Osteoblast (primary cell): ENCODE results near the gene ZNF593OS. TPM values are rescaled to one million over a fixed set of nuclear protein-coding genes. Genes with fewer than 3 reads are reported as not detected.

ENCODE experiments used
- DNase-seq: peaks from one replicate; pipeline ENCODE4 v3.0.0; 2011; ENCODE audit warnings: low spot score, mixed read lengths; ENCODE audit not compliant: insufficient read length; ENCODE audit errors: missing footprints
- H2AFZ ChIP-seq: 2 replicates; pipeline ENCODE4 v1.6.0; 2011; ENCODE audit warnings: mild to moderate bottlenecking, low read length
- H3K27ac ChIP-seq: 2 replicates; pipeline ENCODE4 v1.5.1; 2011; ENCODE audit warnings: mild to moderate bottlenecking, low read depth, low read length, moderate library complexity
- H3K27me3 ChIP-seq: 2 replicates; pipeline ENCODE4 v1.6.0; 2012; ENCODE audit warnings: mild to moderate bottlenecking, control low read depth, inconsistent platforms, low read length, moderate library complexity; ENCODE audit not compliant: insufficient read depth
- H3K36me3 ChIP-seq: 2 replicates; pipeline ENCODE4 v1.5.1; 2011; ENCODE audit warnings: mild to moderate bottlenecking, low read length, control low read depth, moderate library complexity; ENCODE audit not compliant: insufficient read depth
- H3K4me1 ChIP-seq: 2 replicates; pipeline ENCODE4 v1.5.1; 2011; ENCODE audit warnings: mild to moderate bottlenecking, low read length, control low read depth, moderate library complexity; ENCODE audit not compliant: insufficient read depth
- H3K4me2 ChIP-seq: 2 replicates; pipeline ENCODE4 v1.6.0; 2011; ENCODE audit warnings: mild to moderate bottlenecking, low read length; ENCODE audit not compliant: insufficient read depth
- H3K4me3 ChIP-seq: fragments of 200-600 bp; sonication (generic); 3 replicates; pipeline ENCODE4 v1.5.1; 2012; ENCODE audit warnings: mild to moderate bottlenecking, low read length, inconsistent platforms; ENCODE audit not compliant: insufficient read depth
- H3K79me2 ChIP-seq: 2 replicates; pipeline ENCODE4 v1.6.0; 2012; ENCODE audit warnings: mild to moderate bottlenecking, low read length, control low read depth, inconsistent platforms; ENCODE audit not compliant: insufficient read depth
- H3K9me3 ChIP-seq: 2 replicates; pipeline ENCODE4 v1.5.1; 2011; ENCODE audit warnings: low read depth, low read length, control low read depth
- H4K20me1 ChIP-seq: 2 replicates; pipeline ENCODE4 v1.6.0; 2012; ENCODE audit warnings: mild to moderate bottlenecking, low read length, control low read depth; ENCODE audit not compliant: insufficient read depth
- CTCF ChIP-seq: IDR thresholded peaks from 2 replicates; pipeline ENCODE4 v1.5.1; 2011; ENCODE audit warnings: mild to moderate bottlenecking, low read depth, low read length, moderate library complexity; ENCODE audit errors: extremely low read depth
- total RNA-seq: library from RNA; depleted of rRNA; stranded (reverse); fragments of >200 nt; gene quantifications from 2 replicates; pipeline ENCODE4 v1.2.3, GENCODE V29; 2012

Gene ZNF593OS
- total RNA-seq, 1 donor, result not detected

- H3K4me2 ChIP-seq, result no peak overlapping the region
- H3K27ac ChIP-seq, result peak overlapping the region; percentile 47
These were observed 49.5 kb downstream of the ZNF593OS start for GRCh38 chr1:26121854-26122773.

GRCh38 chr1:26119892-26120608 is 51.6 kb downstream of the ZNF593OS start:
- Histone ChIP-seq H4K20me1 (no peaks in the 10 kb centered on the region), H3K79me2 (peaks cover 3% of the 10 kb centered on the region), H3K27ac (no peak overlapping the region), H3K9me3 (no peaks in the 10 kb centered on the region), H3K4me2 (no peak overlapping the region), H2AFZ (no peak overlapping the region), H3K27me3 (no peaks in the 10 kb centered on the region), H3K36me3 (peaks cover 4% of the 10 kb centered on the region), H3K4me1 (peaks cover 21% of the 10 kb centered on the region), H3K4me3 (no peak overlapping the region)
- TF ChIP-seq CTCF, result no peak
- no peak for DNase-seq

More at GRCh38 chr1:26121854-26122773, 49.5 kb downstream of the ZNF593OS start:
- Histone ChIP-seq H3K27me3 (no peaks in the 10 kb centered on the region), H3K79me2 (peaks cover 3% of the 10 kb centered on the region), H2AFZ (no peak overlapping the region), H4K20me1 (no peaks in the 10 kb centered on the region), H3K9me3 (no peaks in the 10 kb centered on the region), H3K4me3 (no peak overlapping the region), H3K4me1 (peaks cover 34% of the 10 kb centered on the region), H3K36me3 (peaks cover 3% of the 10 kb centered on the region)
- DNase-seq, result no peak
- no peak for TF ChIP-seq CTCF

Other genes starting within 250 kb of the ZNF593OS start
- 6.5 and 6.9 TPM in 2 replicates for gene PAFAH2, start 173.8 kb downstream of the ZNF593OS start, total RNA-seq
- 1.4 and 3.2 TPM in 2 replicates for gene EXTL1, start 150.1 kb downstream of the ZNF593OS start, total RNA-seq
- not detected in 2 replicates for gene SLC30A2, start 125.7 kb downstream of the ZNF593OS start, total RNA-seq
- under 0.01 and 0.36 TPM in 2 replicates for gene TRIM63, start 104.2 kb downstream of the ZNF593OS start, total RNA-seq
- gene PDIK1L, start 60.0 kb downstream of the ZNF593OS start, total RNA-seq, result 6.5 TPM in 2 replicates
- not detected in 2 replicates for gene FAM110D, start 12.8 kb downstream of the ZNF593OS start, total RNA-seq
- not detected in 2 replicates for gene C1orf232, start 2.9 kb downstream of the ZNF593OS start, total RNA-seq
- gene ZNF593, start 1.9 kb downstream of the ZNF593OS start, total RNA-seq, result 21.2 and 29.0 TPM in 2 replicates
- under 0.01 TPM in 1 of 2 replicates, not detected in the other for gene CNKSR1, start 5.7 kb upstream of the ZNF593OS start, total RNA-seq
- gene CATSPER4, start 18.8 kb upstream of the ZNF593OS start, total RNA-seq, result not detected in 2 replicates
- gene CEP85, start 62.4 kb upstream of the ZNF593OS start, total RNA-seq, result 8.0 and 9.1 TPM in 2 replicates
- gene SH3BGRL3, start 108.3 kb upstream of the ZNF593OS start, total RNA-seq, result 29.2 and 30.8 TPM in 2 replicates
- 5.8 and 6.2 TPM in 2 replicates for gene UBXN11, start 134.8 kb upstream of the ZNF593OS start, total RNA-seq
- not detected in 2 replicates for gene CD52, start 146.1 kb upstream of the ZNF593OS start, total RNA-seq
- gene CRYBG2, start 182.3 kb upstream of the ZNF593OS start, total RNA-seq, result not detected in 2 replicates
- gene ZNF683, start 200.9 kb upstream of the ZNF593OS start, total RNA-seq, result not detected in 2 replicates
- not detected in 2 replicates for gene LIN28A, start 239.0 kb upstream of the ZNF593OS start, total RNA-seq